GM12872 (cell line): ENCODE results near the gene MYO5B.

Experiments
- CTCF ChIP-seq: IDR thresholded peaks from 3 replicates; pipeline ENCODE4 v1.5.1; 2011; ENCODE audit warnings: low read depth, mild to moderate bottlenecking, low read length, moderate library complexity; ENCODE audit not compliant: insufficient read depth

Gene MYO5B

GRCh38 chr18:50061876-50062517 is 132.9 kb downstream of the MYO5B start:
- TF ChIP-seq CTCF = no peak

GRCh38 chr18:50060822-50061221 is 134.1 kb downstream of the MYO5B start:
- no peak for TF ChIP-seq CTCF

GRCh38 chr18:50058731-50059130 is 136.2 kb downstream of the MYO5B start:
- TF ChIP-seq CTCF = no peak

GRCh38 chr18:50057009-50057408 is 137.9 kb downstream of the MYO5B start:
- TF ChIP-seq CTCF = no peak

- no peak for TF ChIP-seq CTCF
Observed at GRCh38 chr18:50056185-50056584, 138.8 kb downstream of the MYO5B start.

GRCh38 chr18:50055488-50055887 is 139.5 kb downstream of the MYO5B start:
- no peak for TF ChIP-seq CTCF

GRCh38 chr18:50053111-50053510 is 141.8 kb downstream of the MYO5B start:
- TF ChIP-seq CTCF = no peak
